WTC11 (cell line): ENCODE results near the gene DNAJB8.

Experiments
- CTCF ChIP-seq: fragments of 200-600 bp; IDR thresholded peaks from 2 replicates; pipeline ENCODE4 v1.8.0; 2022; ENCODE audit warnings: antibody characterized with exemption
- E2F1 ChIP-seq: sonication (generic); formaldehyde crosslinking; IDR thresholded peaks from 2 replicates; pipeline ENCODE4 v1.8.0; 2022; ENCODE audit warnings: mild to moderate bottlenecking, missing genetic modification reagents
- MAX ChIP-seq: sonication (generic); formaldehyde crosslinking; IDR thresholded peaks from 2 replicates; pipeline ENCODE4 v1.8.0; 2022; ENCODE audit warnings: mild to moderate bottlenecking, missing genetic modification reagents
- RELA ChIP-seq: sonication (generic); formaldehyde crosslinking; IDR thresholded peaks from 2 replicates; pipeline ENCODE4 v1.8.1; 2022; ENCODE audit warnings: missing genetic modification reagents, mild to moderate bottlenecking, borderline replicate concordance
- USF1 ChIP-seq: sonication (generic); formaldehyde crosslinking; IDR thresholded peaks from 2 replicates; pipeline ENCODE4 v1.8.0; 2022; ENCODE audit warnings: mild to moderate bottlenecking, missing genetic modification reagents
- ZSCAN18 ChIP-seq: fragments of 250-450 bp; sonication (Bioruptor Pico); IDR thresholded peaks from 2 replicates; pipeline ENCODE4 v2.1.2; 2022; ENCODE audit warnings: mild to moderate bottlenecking, moderate library complexity

GRCh38 chr3:128430301-128430700, 36.4 kb downstream of the DNAJB8 start:
- no peak for TF ChIP-seq CTCF
- TF ChIP-seq ZSCAN18 (CRISPR knock-in tag) = no peak
- TF ChIP-seq RELA (CRISPR knock-in tag) = no peak
- no peak for TF ChIP-seq USF1 (CRISPR knock-in tag)
- TF ChIP-seq MAX (CRISPR knock-in tag) = no peak
- TF ChIP-seq E2F1 (CRISPR knock-in tag) = no peak
